NCI-H774 (cell line): Measurements from ENCODE around the gene FAM219A.
A peak's percentile ranks its signal among the peaks of the same experiment; 100 is the strongest.
"Not testable (repeated sequence)": the region's sequence is repeated elsewhere in the genome, so short reads cannot be mapped to it uniquely, and the experiment has no call there.

Source experiments
- DNase-seq: peaks from one replicate; lab custom pipeline; 2025; lab: John Stamatoyannopoulos, UW

The FAM219A gene

DNA sequence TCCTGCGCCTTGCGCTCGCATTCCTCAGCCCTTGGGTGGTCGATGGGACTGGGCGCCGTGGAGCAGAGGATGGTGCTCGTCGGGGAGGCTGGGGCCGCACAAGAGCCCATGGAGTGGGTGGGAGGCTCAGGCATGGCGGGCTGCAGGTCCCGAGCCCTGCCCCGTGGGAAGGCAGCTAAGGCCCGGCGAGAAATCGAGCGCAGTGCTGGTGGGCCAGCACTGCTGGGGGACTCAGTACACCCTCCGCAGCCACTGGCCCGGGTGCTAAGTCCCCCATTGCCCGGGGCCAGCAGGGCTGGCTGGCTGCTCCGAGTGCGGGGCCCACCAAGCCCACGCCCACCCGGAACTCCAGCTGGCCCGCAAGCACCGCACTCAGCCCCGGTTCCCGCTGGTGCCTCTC is 24.4 kb upstream of the FAM219A start:
- DNase-seq: not testable (repeated sequence)

DNA sequence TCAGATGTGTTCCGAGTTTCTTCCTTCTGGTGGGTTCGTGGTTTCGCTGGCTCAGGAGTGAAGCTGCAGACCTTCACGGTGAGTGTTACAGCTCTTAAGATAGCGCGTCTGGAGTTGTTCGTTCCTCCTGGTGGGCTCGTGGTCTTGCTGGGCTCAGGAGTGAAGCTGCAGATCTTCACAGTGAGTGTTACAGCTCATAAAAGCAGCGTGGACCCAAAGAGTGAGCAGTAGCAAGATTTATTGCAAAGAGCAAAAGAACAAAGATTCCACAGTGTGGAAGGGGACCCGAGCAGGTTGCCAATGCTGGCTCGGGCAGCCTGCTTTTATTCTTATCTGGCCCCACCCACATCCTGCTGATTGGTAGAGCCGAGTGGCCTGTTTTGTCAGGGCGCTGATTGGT is 23.2 kb upstream of the FAM219A start:
- DNase-seq: not testable (repeated sequence)

DNA sequence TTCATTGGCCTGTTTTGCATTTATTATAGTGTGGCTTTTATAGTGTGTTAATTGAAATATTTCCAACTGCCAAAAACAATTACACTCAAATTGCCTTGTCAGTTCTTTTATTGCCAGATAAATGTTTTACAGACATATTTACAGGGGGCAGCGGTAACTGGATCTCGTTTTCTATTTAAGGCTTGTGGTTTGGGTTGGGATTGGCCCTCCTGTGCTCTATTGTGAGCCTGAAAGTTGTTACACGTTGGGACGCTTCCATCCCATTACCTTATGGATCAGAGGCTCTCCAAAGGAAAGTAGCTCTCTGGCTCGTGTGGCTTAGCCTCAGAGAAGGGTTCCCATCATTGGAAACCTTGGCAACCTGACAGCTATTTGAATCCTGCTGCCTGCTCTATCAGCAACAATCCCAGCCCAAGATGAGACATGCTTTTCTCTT is 21.1 kb upstream of the FAM219A start:
- DNase-seq: no peak

DNA sequence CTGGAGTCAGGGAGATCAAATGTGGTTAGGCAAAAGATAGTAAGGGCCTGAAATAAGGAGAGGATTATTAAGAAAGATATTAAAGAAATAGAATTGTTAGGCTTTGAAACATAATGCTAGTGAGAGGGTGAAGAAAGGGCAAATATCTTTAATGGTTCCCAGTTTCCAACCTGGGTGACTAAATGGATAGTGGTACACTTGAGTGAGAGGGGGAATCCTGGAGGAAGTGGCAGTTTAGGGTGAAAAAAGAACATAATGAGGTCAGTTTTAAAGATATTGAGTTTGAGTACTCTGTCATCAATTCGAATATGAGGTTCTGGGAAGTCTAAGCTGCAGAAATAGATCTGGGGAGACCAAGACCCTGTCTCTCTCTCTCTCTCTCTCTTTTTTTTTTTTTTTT is 19.2 kb upstream of the FAM219A start:
- DNase-seq: no peak

DNA sequence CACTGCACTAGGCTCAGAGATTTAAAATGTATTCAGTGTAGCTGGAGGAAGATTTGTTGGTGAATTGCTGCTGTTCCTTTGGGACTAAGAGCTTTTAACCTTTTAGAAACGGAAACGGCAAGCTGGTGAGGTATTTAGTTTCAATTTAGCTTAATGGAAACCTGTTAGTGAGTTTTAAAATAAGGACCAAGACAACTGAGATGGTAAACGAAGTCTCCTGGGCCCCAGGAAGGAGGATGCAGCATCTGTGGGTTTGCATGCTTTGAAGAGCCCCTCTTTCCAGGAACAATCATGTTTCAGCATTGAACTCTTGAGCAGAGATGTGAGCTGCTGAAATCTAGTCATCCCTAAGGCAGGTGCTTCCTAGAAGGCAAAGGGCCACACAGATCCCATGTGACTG is 16.7 kb upstream of the FAM219A start:
- no peak for DNase-seq

DNA sequence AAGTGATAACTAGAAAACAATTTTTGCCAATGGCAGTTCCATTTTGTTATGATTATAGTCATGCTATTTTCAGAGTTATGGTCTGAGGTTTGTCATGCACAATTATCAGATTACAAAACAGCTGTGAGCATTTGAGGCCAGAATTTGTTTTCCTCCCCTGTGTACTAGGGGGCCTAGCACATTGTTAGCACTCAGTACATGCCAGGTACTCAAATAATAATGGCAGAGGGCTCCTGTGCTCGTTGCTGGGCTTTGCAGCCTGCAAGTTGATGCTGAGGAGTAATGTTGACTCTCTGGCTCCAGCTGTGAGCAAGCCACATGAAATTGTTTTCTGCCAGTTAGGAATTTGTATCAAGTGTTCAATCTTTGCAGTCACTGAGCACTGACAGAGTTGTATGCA is 7.1 kb upstream of the FAM219A start:
- DNase-seq: no peak

DNA sequence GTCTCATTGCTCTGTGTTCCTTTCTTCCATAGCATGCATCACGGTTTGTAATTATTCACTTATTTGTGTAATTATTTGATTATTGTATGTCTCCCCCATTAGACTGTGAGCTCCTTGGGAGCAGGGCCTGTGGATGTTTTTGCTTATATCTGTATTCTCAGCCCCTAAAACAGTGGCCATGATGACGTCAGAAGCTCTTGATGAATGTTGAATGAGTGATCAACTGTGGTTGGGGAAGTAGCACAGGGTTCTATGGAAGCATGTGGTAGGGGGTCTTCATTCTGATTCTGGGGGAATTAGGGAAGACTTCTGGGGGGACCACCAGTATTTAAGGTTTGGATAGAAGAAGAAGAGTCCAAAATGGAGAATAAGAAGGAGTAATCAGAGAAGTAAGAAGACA is 6.2 kb upstream of the FAM219A start:
- no peak for DNase-seq

DNA sequence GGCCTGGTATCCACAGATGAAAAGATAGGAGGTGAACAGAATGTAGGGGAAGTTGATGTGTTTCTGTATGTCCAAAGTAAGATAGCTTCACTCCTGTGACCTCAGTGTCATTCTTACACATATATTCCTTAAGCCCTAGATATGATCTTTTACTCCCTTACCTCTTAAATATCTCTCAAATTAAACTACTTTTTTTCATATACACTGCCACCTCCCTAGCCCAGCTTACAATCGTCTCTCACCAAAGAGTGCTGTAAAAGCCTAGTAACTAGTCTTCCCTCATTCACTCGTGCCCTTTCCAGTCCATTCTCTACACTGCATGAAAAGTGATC is 5.5 kb upstream of the FAM219A start:
- no peak for DNase-seq

DNA sequence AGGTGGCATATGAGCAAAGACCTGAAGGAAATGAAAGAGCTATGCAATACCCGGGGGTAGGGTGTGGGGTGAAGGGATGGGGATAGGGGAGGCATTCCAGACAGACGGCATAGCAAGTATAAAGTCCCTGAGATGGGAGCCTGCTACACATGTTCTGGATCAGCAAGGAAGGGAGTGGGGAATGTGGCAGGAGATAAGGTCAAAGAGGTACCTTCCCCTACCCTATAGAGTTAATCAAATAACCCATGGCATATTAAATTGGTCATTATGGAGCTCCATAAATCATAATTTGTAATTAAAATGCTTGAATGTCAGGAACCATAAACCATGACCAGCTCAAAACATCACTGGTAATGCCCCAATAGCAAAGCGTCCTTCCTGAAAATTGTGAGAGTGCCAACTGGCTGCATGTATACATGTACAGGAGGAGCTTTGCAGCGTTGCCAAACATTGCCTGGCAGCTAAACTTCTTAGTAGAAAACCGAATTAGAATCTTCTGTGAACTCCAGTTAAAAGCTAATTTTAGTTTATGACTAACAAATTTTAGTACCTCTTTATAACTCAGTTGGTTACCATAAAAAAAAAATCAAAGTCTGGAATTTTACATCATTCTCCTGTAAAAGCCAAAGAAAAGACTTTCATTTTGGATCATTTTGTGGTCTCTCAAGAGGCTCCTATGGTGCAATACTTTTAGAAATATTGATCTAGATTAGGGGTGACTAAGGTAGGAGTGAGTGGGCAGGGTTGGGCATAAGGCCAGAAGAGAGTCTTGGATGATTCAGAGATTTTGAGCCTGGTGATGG is 4.9 kb upstream of the FAM219A start:
- DNase-seq: no peak

DNA sequence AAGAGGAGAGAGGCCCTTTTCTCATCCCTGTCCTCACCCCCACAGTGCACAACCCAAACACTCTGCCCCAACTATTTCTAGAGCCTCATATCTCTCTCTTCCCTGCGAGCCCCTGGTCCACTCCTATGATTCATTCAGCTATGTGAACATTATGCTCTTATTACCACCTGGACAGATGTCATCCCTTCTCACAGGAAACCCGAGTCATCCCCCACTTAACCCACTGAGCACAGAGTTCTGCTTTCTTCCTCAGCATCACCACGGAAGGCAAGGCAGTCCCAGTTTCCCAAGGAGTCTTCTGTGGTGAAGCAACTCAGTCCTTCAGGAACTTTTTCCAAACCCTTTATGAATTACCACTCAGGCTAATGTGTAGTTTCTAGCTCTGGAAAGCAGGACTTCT is 1.6 kb upstream of the FAM219A start:
- DNase-seq: no peak

DNA sequence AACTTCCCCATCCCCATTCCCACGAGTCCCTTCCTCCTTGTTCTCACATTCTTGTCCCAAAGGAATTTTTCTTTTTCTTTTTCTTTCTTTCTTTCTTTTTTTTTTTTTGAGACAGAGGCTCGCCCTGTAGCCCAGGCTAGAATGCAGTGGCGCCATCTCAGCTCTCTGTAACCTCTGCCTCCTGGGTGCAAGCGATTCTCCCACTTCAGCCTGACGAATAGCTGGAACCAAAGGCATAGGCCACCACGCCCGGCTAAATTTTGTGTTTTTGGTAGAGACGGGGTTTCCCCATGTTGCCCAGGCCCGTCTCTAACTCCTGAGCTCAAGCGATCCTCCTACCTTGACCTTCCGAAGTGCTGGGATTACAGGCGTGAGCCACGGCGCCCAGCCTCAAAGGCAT is 986 bp upstream of the FAM219A start:
- DNase-seq: no peak

DNA sequence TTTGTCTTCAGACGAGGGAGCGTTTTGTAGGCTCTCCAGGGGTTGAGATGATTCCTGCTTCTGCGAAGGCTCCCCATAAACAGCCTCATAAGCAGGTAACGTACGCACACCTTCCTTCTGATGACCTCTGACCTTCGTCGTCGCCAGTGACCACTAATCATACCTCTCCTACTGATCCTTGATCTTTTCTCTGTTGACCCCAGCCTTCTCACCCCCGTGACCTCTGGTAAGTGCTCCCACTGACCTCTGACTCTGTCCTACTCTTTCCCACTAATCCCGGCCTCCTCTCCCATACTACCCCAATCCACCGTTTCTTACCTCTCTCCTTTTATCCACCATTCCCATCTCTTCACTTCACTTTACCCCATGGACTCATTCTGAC is 580 bp upstream of the FAM219A start:
- DNase-seq: no peak

DNA sequence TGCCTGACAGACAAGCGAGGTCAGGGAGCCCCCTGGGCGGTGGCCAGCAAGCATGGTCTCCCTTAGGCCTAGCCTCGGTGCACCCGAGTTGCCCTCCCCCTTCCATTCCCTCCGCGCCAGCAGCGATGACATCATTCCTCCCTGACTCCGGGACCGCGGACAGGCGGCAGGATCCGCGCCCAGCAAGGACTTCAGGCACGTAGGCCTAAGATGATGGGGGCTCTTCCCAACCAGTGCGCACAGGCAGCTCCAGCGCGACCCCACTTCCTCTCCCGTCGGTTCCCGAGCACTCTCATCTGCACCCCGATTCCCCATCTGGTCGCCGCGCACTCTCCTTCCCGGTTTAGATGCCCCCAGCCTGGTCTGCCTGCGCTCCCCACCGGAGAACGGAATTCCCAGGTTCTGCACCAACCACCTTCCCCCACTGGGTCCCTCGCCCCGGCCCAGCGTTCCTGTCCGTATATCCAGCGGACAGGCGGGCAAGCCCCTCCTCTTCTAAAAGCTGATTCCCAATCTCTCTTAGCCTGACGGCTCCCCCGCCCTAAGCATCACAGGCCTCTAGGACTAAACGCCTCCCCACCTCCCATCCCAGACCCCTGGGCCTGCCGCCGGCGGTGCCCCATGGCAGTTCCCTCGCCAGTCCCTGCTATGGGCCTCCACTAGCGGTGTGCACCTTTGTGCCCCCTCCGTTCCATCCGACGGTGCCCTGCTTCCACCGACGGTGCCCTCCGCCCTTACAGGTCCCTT is 931 bp downstream of the FAM219A start:
- DNase-seq: peak; percentile 39

DNA sequence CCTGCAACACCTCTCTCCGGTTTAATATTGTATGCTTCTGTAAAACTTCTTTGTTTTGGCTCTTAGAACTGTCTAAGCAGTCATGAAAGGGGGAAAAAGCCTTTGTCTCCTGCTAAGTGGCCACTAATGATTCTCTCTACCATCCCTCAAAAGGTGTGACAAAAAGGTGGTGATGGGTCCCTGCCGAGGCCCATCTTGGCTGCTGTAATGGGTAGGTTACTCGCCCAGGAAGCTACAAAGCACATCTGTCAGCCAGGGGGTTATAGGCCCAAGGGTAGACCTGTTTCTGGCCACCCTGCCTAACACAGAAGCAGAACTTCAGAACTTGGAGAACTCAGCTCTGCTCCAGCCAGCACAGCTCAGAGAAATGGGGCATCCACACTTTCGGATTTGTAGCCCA is 1.6 kb downstream of the FAM219A start:
- DNase-seq: no peak

DNA sequence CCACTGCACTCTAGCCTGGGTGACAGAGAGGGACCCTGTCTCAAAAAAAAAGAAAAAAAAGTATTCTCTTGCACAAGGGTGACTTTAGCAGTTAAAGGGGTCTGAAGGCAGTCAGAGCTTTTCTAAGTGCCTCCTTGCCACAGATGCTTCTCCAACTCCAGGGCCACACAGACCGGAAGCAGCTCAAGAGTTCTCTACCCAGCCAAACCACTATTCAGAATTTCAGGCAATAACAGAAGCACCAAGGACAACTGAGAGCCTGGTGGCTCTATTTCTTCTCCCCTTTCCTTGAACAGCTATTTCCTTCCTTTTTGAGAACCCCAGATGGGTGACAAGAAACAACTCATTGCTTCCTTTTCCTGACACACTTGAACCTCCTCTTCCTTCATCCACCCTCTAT is 2.2 kb downstream of the FAM219A start:
- DNase-seq: no peak

DNA sequence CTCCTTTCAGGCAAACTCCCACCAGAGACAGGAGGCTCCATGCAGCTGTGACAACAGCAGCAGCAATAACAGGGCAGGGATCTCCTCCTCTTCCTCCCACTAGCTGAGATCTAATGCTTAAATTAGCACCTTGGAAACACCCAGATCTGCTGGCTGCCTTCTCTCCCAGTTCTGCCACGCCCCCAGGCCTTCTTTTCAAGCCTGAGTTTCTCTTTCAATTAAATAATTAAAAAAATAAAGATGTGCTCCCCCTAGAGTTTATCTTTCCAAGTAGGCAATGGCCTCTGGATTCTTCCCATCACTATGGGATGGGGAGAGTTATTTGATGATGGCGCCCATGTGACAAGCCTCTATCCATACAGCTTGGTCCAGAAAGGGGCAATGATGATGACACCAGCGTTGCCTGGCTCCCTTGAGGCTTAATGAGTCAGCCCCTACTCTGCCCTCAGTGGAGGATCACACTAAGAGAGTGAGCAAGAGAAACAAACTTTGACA is 3.8 kb downstream of the FAM219A start:
- DNase-seq: no peak

DNA sequence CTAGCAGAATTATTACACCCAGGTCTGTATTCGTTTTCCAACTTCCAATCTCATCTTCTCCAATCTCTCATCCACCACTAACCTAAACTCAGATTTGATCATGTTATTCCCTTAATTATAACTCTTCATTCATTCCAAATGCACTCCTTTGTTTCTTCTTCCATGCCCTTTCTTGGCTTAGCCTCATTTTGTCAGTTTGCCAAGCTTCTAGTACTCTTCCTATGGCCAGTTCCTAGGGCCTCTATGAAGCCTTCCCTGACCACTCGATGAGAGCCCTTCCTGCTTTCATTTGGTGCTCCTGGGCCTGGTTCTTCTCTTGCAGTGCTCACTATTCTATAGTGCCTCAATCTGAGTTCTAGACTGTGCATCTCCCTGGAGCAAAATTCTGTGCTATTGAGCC is 5.8 kb downstream of the FAM219A start:
- no peak for DNase-seq

DNA sequence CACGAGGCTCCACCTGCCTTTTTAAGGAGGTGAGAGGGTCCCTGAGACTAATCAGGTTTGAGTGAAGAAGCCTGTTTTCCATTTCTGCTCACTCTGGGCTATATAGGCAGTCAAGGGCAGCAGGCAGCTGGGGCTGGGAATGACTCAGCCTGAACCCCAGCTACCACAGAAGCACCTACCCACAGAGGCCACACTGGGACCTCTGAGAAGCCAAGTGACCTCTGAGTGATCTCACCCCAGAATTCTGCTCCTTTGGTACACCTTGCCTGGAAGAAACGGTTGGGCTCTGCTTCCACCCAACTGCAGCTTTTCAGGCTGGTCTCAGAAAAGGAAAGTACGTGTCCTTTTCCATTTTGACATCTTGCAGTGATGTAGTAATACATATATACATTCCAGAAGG is 6.8 kb downstream of the FAM219A start:
- DNase-seq: no peak

DNA sequence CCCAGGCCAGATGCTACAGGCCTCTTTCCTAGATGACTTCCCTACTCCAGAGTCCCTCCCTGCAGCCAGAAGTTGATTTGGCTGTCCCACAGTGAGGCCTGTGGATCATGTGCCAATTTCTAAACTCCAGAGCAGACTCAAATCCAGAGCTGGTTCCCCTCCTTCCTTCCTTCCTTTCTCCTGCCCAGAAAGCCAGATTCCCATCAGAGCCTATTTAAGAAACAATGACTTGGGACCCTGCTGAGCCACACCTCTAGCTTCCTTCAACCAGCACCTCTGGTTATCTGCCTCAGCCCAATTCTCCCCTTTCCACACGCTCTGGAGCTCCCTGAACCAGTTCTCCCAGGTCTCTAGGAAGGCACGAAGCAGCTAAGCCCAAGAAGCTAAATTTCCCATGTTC is 7.2 kb downstream of the FAM219A start:
- no peak for DNase-seq

DNA sequence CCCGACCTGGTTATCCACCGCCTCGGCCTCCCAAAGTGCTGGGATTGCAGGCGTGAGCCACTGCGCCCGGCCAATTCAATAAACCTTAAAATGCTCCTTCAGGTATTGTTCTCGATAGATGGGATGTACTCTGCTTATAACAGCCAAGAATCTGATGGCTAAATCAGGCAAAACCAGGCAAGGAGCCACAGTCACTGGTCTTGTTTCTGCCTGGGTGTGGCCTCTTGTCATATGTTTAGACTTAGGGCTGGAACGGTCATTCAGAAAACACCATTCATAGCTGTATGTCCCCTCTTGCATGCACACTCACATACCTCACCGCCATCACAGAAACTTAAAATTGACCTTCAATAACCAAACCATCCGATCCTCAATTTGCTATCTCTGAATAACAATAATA is 7.7 kb downstream of the FAM219A start:
- no peak for DNase-seq

DNA sequence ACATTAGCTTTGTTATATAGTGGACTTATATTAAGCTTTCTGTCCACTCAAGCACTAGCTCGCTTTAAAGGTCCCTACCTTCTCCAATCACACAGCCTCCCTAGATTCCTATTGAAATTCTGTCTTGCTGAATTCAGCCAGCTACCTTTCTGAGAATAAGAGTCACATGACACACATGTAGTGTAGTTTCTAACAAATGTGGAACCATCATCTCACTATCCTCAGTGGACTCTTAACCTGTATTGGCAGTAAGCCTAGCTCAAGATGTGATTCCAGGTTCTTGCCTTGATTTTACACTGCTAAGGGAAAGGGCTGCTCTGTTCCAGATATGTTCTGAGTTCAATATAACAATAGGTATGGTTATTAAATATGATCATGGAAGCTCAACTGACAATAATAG is 11.4 kb downstream of the FAM219A start:
- no peak for DNase-seq

DNA sequence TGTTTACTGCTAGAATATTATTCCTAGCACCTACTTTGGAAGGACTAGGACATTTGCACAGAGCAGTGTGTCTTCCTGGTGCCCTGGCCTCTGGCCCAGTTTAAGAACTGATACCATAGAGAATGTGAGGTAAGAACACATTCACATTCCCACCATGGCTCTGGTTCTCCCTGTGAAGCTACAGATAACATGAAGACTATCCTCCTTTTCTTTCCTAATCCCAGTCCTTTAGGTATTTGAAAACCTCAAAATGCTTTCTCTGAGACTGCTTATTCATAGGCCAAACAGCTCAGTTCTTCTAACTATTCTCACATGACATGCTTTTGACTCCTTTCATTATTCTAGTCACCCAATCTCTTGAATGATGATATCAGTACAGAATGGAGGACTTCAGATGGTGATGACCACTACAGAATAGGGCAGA is 11.9 kb downstream of the FAM219A start:
- DNase-seq: no peak

DNA sequence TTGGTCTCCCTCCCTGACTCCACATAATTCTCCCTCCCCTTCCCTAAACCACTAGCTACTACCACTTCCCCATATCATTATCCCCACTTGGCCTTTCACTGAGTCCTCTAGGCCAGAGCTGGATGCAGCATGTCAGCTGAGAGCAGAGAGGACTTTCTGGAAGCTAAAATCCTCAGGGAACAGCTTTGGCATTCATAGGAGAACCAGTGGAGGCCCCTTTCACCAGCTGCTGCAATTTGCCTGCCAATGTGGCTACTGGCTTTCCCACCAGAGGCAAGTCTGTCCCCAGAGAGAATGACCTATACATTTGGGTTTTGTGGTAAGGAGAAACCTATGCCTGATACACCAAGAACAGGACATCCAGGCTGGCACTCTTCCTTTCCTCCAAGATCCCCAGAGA is 14.4 kb downstream of the FAM219A start:
- DNase-seq: no peak

DNA sequence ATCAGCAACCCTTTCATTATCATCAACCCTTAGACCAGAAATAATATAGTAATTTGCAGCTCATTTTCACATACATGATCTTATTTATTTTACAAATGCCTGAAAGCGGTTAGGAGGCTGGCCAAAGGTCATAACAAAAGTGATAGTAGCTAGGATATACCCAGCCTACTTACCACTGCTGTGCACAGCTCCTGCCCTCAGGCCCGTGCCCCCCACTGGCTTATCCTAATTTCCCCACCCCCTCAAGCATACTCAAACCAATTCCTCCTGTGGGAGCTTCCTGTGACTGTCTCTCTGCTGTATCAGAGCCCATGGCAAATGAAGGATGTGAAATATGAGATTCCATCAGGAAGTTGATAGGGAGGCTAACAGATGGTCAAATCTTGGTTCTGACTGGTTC is 14.8 kb downstream of the FAM219A start:
- no peak for DNase-seq
